GM12891 (cell line): ENCODE results near the gene CIB4.
"Not testable (repeated sequence)": the region's sequence is repeated elsewhere in the genome, so short reads cannot be mapped to it uniquely, and the experiment has no call there.

ENCODE experiments used
- DNase-seq: peaks from one replicate; pipeline ENCODE4 v3.0.0; 2011; ENCODE audit warnings: low spot score; ENCODE audit not compliant: insufficient read length
- FAIRE-seq: peaks from 2 replicates; lab custom pipeline; 2011; peaks lifted over from hg19 to GRCh38; lab: Jason Lieb, UNC
- PAX5 ChIP-seq: IDR thresholded peaks from 2 replicates; pipeline ENCODE4 v1.6.1; 2011; ENCODE audit warnings: low read length, moderate library complexity, mild to moderate bottlenecking; ENCODE audit not compliant: insufficient read depth, severe bottlenecking
- POLR2A ChIP-seq: IDR thresholded peaks from 2 replicates; pipeline ENCODE4 v1.6.1; 2011; ENCODE audit warnings: low read depth, low read length, control low read depth
- POLR2AphosphoS5 ChIP-seq: IDR thresholded peaks from 2 replicates; pipeline ENCODE4 v1.6.1; 2011; ENCODE audit warnings: low read depth, low read length, control low read depth
- POU2F2 ChIP-seq: IDR thresholded peaks from 2 replicates; pipeline ENCODE4 v1.6.1; 2011; ENCODE audit warnings: low read depth, mild to moderate bottlenecking, control low read depth, low read length, moderate library complexity
- SPI1 ChIP-seq: IDR thresholded peaks from 2 replicates; pipeline ENCODE4 v1.6.1; 2011; ENCODE audit warnings: low read depth, low read length, control low read depth
- TAF1 ChIP-seq: IDR thresholded peaks from 2 replicates; pipeline ENCODE4 v1.6.1; 2011; ENCODE audit warnings: low read depth, low read length, control low read depth

CIB4 gene

GRCh38 chr2:26668856-26669750 is 27.9 kb upstream of the CIB4 start:
- no peak for FAIRE-seq
- TF ChIP-seq POU2F2 (no peak), TAF1 (no peak), POLR2AphosphoS5 (no peak), POLR2A (no peak), PAX5 (no peak), SPI1 (no peak)
- no peak for DNase-seq

DNA sequence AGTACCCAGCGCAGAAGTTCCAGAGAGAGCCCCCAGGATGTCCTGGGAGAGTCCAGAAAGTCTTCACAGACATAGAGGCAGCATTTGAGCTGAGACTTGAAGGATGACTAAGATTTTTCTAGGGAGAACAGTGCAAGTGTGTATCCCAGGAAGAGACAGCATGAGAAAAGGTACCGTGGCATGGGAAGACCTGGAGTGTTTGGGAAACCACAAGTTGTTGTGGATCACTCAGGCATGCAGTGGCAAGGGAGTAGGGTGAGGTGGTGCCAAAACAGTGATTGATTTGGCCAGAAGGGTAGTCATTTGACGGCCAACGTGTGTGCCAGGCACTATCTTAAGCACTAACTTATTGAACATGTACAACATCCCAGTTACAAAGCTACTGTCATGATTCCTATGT is 26.9 kb upstream of the CIB4 start:
- no peak for TF ChIP-seq SPI1
- DNase-seq (no peak), FAIRE-seq (no peak)

- no peak for DNase-seq
- no peak for TF ChIP-seq POU2F2
- no peak for TF ChIP-seq PAX5
- no peak for TF ChIP-seq POLR2A
- no peak for TF ChIP-seq TAF1
- TF ChIP-seq POLR2AphosphoS5 = no peak
- no peak for TF ChIP-seq SPI1
- FAIRE-seq = no peak
These were observed 25.5 kb upstream of the CIB4 start for GRCh38 chr2:26666671-26667070.

- not testable (repeated sequence) for FAIRE-seq
These were observed 24.1 kb upstream of the CIB4 start for GRCh38 chr2:26665296-26665695.

DNA sequence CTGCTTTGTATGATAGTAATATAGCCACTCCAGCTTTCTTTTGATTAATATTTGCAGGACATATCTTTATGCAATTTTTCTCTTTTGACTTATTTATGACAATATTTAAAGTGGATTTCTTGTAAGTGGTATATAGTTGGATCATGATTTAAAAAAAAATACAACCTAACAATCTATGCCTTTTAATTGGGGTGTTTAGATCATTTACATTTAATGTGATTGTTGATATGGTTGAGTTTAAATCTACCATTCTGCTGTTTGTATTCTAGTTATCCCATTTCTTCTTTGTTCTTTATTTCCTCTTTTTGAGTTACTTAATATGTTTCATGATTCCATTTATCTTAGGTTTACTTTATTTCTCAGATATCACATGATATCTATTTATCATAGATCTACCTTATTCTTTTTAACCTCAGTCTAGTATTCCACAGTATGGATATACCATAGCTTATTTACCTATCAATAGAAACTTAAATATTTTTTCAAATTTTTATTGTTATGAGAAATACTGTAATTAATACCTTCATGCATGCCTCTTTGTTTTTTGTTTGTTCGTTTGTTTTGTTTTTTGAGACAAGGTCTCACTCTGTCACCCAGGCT is 19.3 kb upstream of the CIB4 start:
- TF ChIP-seq POLR2A = no peak
- TF ChIP-seq POU2F2 = no peak
- no peak for TF ChIP-seq TAF1
- TF ChIP-seq PAX5 = no peak
- FAIRE-seq (no peak), DNase-seq (no peak)

More at GRCh38 chr2:26665296-26665695, 24.1 kb upstream of the CIB4 start:
- DNase-seq = not testable (repeated sequence)

- TF ChIP-seq PAX5 = no peak
- TF ChIP-seq POLR2A = no peak
- no peak for TF ChIP-seq POLR2AphosphoS5
- TF ChIP-seq TAF1 = no peak
- TF ChIP-seq SPI1 = no peak
- TF ChIP-seq POU2F2 = no peak
- DNase-seq (no peak), FAIRE-seq (no peak)
These were observed 17.7 kb upstream of the CIB4 start for GRCh38 chr2:26658691-26659346.

DNA sequence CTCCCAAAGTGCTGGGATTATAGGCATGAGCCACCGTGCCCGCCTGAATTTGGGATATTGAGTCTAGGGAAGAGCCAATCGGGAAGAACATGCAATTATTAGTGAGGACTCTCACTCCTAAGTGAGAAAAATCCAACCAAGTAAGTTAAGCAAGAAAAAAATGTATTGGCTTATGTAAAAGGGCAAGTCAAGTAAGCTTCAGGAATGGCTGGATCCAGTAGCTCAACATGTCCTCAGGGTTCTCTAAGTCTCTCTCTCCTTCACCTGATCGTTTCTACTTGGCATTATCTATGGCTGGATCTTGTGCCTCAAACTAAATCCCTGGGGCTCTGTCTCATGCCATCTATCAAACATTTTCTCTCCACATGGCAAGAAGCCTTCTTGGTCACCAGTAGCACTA is 16.1 kb upstream of the CIB4 start:
- TF ChIP-seq PAX5 = no peak
- no peak for TF ChIP-seq POLR2AphosphoS5
- no peak for TF ChIP-seq SPI1
- no peak for TF ChIP-seq TAF1
- no peak for TF ChIP-seq POU2F2
- TF ChIP-seq POLR2A = no peak
- no peak for DNase-seq
- FAIRE-seq = no peak

DNA sequence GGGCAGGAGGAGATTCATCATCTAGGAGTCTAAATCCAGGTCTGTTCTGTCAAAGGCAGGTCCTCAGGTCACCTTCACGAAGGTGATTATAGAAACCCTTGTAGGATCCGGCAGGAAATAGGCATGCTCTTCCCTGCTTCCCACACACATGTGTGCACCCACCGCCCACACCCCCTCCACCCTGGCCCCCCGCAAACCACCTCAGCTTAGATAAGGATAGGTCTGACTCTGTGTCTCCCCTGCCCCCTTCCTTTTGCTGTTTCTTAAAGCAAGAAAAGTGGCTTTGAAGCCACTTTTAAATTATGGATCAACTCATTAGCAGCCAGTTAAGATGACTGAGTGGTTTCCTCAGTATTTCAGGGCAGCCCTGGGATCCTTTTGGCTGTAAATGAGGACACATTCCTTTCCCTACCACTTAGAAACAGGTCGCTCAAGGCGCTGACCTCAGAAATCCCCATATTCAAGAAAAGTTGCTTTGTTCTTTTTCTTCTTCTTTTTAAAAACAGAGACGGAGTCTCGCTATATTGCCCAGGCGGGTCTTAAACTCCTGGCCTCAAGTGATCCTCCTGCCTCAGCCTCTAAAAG is 14.5 kb upstream of the CIB4 start:
- FAIRE-seq (no peak), DNase-seq (no peak)
- TF ChIP-seq POLR2A (no peak), TAF1 (no peak), SPI1 (no peak), POU2F2 (no peak), POLR2AphosphoS5 (no peak), PAX5 (no peak)

DNA sequence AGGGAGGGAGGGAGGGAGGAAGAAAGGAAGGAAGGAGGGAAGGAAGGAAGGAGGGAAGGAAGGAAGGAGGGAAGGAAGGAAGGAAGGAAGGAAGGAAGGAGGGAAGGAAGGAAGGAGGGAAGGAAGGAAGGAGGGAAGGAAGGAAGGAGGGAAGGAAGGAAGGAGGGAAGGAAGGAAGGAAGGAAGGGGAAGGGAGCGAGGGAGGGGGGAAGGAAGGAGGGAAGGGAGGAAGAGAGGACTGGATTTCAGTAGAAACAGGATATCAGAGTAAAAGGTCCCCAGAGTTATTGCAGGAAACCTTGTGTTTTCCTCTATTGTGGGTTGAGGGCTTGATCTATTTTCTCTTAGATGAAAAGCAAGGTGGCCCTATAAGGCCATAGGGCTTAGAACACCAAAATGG is 14.0 kb upstream of the CIB4 start:
- DNase-seq, FAIRE-seq: not testable (repeated sequence)

- no peak for DNase-seq
- FAIRE-seq = no peak
- TF ChIP-seq SPI1 (no peak), POU2F2 (no peak), TAF1 (no peak), PAX5 (no peak), POLR2A (no peak), POLR2AphosphoS5 (no peak)
These were observed 12.8 kb upstream of the CIB4 start for GRCh38 chr2:26654061-26654340.
